Chondrocyte (in vitro differentiated cells): ENCODE results near the gene SEPTIN11. TPM values are rescaled to one million over a fixed set of nuclear protein-coding genes. Genes with fewer than 3 reads are reported as not detected.

ENCODE experiments used
- DNase-seq: peaks from one replicate; pipeline ENCODE4 v3.0.0; 2021; ENCODE audit warnings: mixed read lengths, low spot score
- H3K27ac Mint-ChIP-seq: one replicate; pipeline ENCODE4 v1.8.0; 2021; ENCODE audit warnings: mild to moderate bottlenecking, moderate library complexity, mixed read lengths; ENCODE audit not compliant: unreplicated experiment
- H3K27me3 Mint-ChIP-seq: 2 replicates; pipeline ENCODE4 v1.8.0; 2021; ENCODE audit warnings: low read depth, mixed read lengths
- H3K36me3 Mint-ChIP-seq: 2 replicates; pipeline ENCODE4 v1.8.0; 2021; ENCODE audit warnings: low read depth, mixed read lengths
- H3K4me1 Mint-ChIP-seq: 2 replicates; pipeline ENCODE4 v1.8.0; 2021; ENCODE audit warnings: low read depth, mild to moderate bottlenecking, mixed read lengths
- H3K4me3 Mint-ChIP-seq: one replicate; pipeline ENCODE4 v1.8.0; 2021; ENCODE audit warnings: mild to moderate bottlenecking, moderate library complexity, mixed read lengths; ENCODE audit not compliant: unreplicated experiment
- H3K9me3 Mint-ChIP-seq: 2 replicates; pipeline ENCODE4 v1.8.0; 2021; ENCODE audit warnings: low read depth, mixed read lengths
- total RNA-seq: library from RNA; stranded (reverse); gene quantifications from 3 replicates; pipeline ENCODE4 v1.2.1, GENCODE V29; 2021
- TF ChIP-seq, protein P1 (sequence below): fragments of 200-600 bp; sonication (generic); IDR thresholded peaks from 2 replicates; pipeline ENCODE4 v1.5.0; 2021; ENCODE audit warnings: antibody characterized with exemption, mild to moderate bottlenecking, moderate library complexity

Gene SEPTIN11
- total RNA-seq, 1 donor from 2014 or later = 718 TPM

GRCh38 chr4:76987153-76987591, 37.6 kb downstream of the SEPTIN11 start:
- Mint-ChIP-seq H3K36me3 (peaks cover 14% of the 10 kb centered on the region), H3K27ac (peak overlapping the region; percentile 89), H3K4me3 (peak overlapping the region; percentile 48), H3K9me3 (peaks cover 2% of the 10 kb centered on the region), H3K4me1 (peaks cover 95% of the 10 kb centered on the region), H3K27me3 (no peaks in the 10 kb centered on the region)
- TF ChIP-seq, protein P1, sequence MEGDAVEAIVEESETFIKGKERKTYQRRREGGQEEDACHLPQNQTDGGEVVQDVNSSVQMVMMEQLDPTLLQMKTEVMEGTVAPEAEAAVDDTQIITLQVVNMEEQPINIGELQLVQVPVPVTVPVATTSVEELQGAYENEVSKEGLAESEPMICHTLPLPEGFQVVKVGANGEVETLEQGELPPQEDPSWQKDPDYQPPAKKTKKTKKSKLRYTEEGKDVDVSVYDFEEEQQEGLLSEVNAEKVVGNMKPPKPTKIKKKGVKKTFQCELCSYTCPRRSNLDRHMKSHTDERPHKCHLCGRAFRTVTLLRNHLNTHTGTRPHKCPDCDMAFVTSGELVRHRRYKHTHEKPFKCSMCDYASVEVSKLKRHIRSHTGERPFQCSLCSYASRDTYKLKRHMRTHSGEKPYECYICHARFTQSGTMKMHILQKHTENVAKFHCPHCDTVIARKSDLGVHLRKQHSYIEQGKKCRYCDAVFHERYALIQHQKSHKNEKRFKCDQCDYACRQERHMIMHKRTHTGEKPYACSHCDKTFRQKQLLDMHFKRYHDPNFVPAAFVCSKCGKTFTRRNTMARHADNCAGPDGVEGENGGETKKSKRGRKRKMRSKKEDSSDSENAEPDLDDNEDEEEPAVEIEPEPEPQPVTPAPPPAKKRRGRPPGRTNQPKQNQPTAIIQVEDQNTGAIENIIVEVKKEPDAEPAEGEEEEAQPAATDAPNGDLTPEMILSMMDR = peak; percentile 59
- DNase-seq = no peak

- DNase-seq = no peak
- Mint-ChIP-seq H3K27ac (peak overlapping the region; percentile 89), H3K4me1 (peaks cover 95% of the 10 kb centered on the region), H3K9me3 (peaks cover 2% of the 10 kb centered on the region), H3K36me3 (peaks cover 13% of the 10 kb centered on the region), H3K27me3 (no peaks in the 10 kb centered on the region), H3K4me3 (peak overlapping the region; percentile 48)
- TF ChIP-seq, protein P1 = peak; percentile 56
Observed at GRCh38 chr4:76987685-76988084, 38.1 kb downstream of the SEPTIN11 start.

- H3K36me3 Mint-ChIP-seq = peaks cover 15% of the 10 kb centered on the region
- peak overlapping the region; percentile 91 for H3K27ac Mint-ChIP-seq
- peaks cover 2% of the 10 kb centered on the region for H3K9me3 Mint-ChIP-seq
- no peaks in the 10 kb centered on the region for H3K27me3 Mint-ChIP-seq
- H3K4me1 Mint-ChIP-seq = peaks cover 92% of the 10 kb centered on the region
- DNase-seq = no peak
- H3K4me3 Mint-ChIP-seq = no peak overlapping the region
- TF ChIP-seq, protein P1 = no peak
Observed at GRCh38 chr4:76989391-76990061, 40.0 kb downstream of the SEPTIN11 start.

- Mint-ChIP-seq H3K27me3 (no peaks in the 10 kb centered on the region), H3K4me3 (peak overlapping the region; percentile 14), H3K36me3 (peaks cover 16% of the 10 kb centered on the region), H3K27ac (peak overlapping the region; percentile 91), H3K9me3 (peaks cover 2% of the 10 kb centered on the region), H3K4me1 (peaks cover 84% of the 10 kb centered on the region)
- TF ChIP-seq, protein P1 = peak; percentile 32
- no peak for DNase-seq
Observed at GRCh38 chr4:76990288-76991080, 40.9 kb downstream of the SEPTIN11 start.

GRCh38 chr4:76991161-76991660, 41.7 kb downstream of the SEPTIN11 start:
- no peak for DNase-seq
- peak overlapping the region; percentile 91 for H3K27ac Mint-ChIP-seq
- peaks cover 2% of the 10 kb centered on the region for H3K9me3 Mint-ChIP-seq
- TF ChIP-seq, protein P1 = no peak
- no peaks in the 10 kb centered on the region for H3K27me3 Mint-ChIP-seq
- H3K4me1 Mint-ChIP-seq = peaks cover 84% of the 10 kb centered on the region
- H3K4me3 Mint-ChIP-seq = peak overlapping the region; percentile 14
- peaks cover 23% of the 10 kb centered on the region for H3K36me3 Mint-ChIP-seq
